Measurements from ENCODE around the gene CKS1B.
"Not testable (repeated sequence)": the region's sequence is repeated elsewhere in the genome, so short reads cannot be mapped to it uniquely, and the experiment has no call there.

Gene CKS1B

GRCh38 chr1:154968731-154969130, 5.8 kb upstream of the CKS1B start:
- Mint-ChIP-seq H3K4me1 (ENCODE audit: low read depth) (peaks cover 34% of the 10 kb centered on the region), H3K4me3 (no peak overlapping the region), H3K27ac (peak overlapping the region; percentile 54), H3K27me3 (no peaks in the 10 kb centered on the region), H3K9me3 (no peaks in the 10 kb centered on the region), H3K36me3 (ENCODE audit: low read depth) (peaks cover 35% of the 10 kb centered on the region)

- H3K36me3 Mint-ChIP-seq (ENCODE audit: low read depth), result peaks cover 32% of the 10 kb centered on the region
- no peak overlapping the region for H3K4me3 Mint-ChIP-seq
- no peaks in the 10 kb centered on the region for H3K9me3 Mint-ChIP-seq
- H3K4me1 Mint-ChIP-seq (ENCODE audit: low read depth), result peaks cover 31% of the 10 kb centered on the region
- no peaks in the 10 kb centered on the region for H3K27me3 Mint-ChIP-seq
- peak overlapping the region; percentile 54 for H3K27ac Mint-ChIP-seq
Measured at GRCh38 chr1:154969246-154969645, 5.2 kb upstream of the CKS1B start.

GRCh38 chr1:154969860-154970452, 4.5 kb upstream of the CKS1B start:
- H3K27ac Mint-ChIP-seq, result peak overlapping the region; percentile 32
- H3K4me3 Mint-ChIP-seq, result no peak overlapping the region
- no peaks in the 10 kb centered on the region for H3K27me3 Mint-ChIP-seq

GRCh38 chr1:154970631-154971340, 3.7 kb upstream of the CKS1B start, which contains the start of gene SHC1:
Gene SHC1, minus strand, starts transcription at chr1:154970747. Its CDS starts 221 bp downstream, at chr1:154970526.
- H3K27ac Mint-ChIP-seq, result peak within 1 kb of the TSS; percentile 90
- H3K4me1 Mint-ChIP-seq (ENCODE audit: low read depth), result peaks cover 31% of the 10 kb centered on the region
- H3K36me3 Mint-ChIP-seq (ENCODE audit: low read depth), result peaks cover 19% of the 10 kb centered on the region
- no peaks in the 10 kb centered on the region for H3K27me3 Mint-ChIP-seq
- H3K4me3 Mint-ChIP-seq, result peak within 1 kb of the TSS; percentile 33
- H3K9me3 Mint-ChIP-seq, result no peaks in the 10 kb centered on the region

More at GRCh38 chr1:154969860-154970452, 4.5 kb upstream of the CKS1B start:
- H3K4me1 Mint-ChIP-seq (ENCODE audit: low read depth), result peaks cover 31% of the 10 kb centered on the region
- H3K36me3 Mint-ChIP-seq (ENCODE audit: low read depth), result peaks cover 27% of the 10 kb centered on the region
- no peaks in the 10 kb centered on the region for H3K9me3 Mint-ChIP-seq

GRCh38 chr1:154971341-154971998, 3.0 kb upstream of the CKS1B start:
- no peaks in the 10 kb centered on the region for H3K9me3 Mint-ChIP-seq
- H3K4me1 Mint-ChIP-seq (ENCODE audit: low read depth), result peaks cover 31% of the 10 kb centered on the region
- peaks cover 18% of the 10 kb centered on the region for H3K36me3 Mint-ChIP-seq (ENCODE audit: low read depth)
- peak overlapping the region; percentile 33 for H3K4me3 Mint-ChIP-seq
- no peaks in the 10 kb centered on the region for H3K27me3 Mint-ChIP-seq
- H3K27ac Mint-ChIP-seq, result peak overlapping the region; percentile 90

GRCh38 chr1:154972213-154972516, 2.3 kb upstream of the CKS1B start:
- peak overlapping the region; percentile 59 for H3K27ac Mint-ChIP-seq
- H3K36me3 Mint-ChIP-seq (ENCODE audit: low read depth), result peaks cover 18% of the 10 kb centered on the region
- H3K4me3 Mint-ChIP-seq, result no peak overlapping the region

GRCh38 chr1:154972517-154973343, 1.8 kb upstream of the CKS1B start:
- Mint-ChIP-seq H3K9me3 (no peaks in the 10 kb centered on the region), H3K27ac (peak overlapping the region; percentile 59), H3K4me1 (ENCODE audit: low read depth) (peaks cover 35% of the 10 kb centered on the region), H3K4me3 (no peak overlapping the region), H3K36me3 (ENCODE audit: low read depth) (peaks cover 20% of the 10 kb centered on the region), H3K27me3 (no peaks in the 10 kb centered on the region)

More at GRCh38 chr1:154972213-154972516, 2.3 kb upstream of the CKS1B start:
- peaks cover 31% of the 10 kb centered on the region for H3K4me1 Mint-ChIP-seq (ENCODE audit: low read depth)
- H3K9me3 Mint-ChIP-seq, result no peaks in the 10 kb centered on the region
- H3K27me3 Mint-ChIP-seq, result no peaks in the 10 kb centered on the region

- Mint-ChIP-seq H3K27me3 (no peaks in the 10 kb centered on the region), H3K27ac (peak overlapping the region; percentile 59), H3K4me1 (ENCODE audit: low read depth) (peaks cover 37% of the 10 kb centered on the region), H3K4me3 (no peak overlapping the region), H3K9me3 (no peaks in the 10 kb centered on the region), H3K36me3 (ENCODE audit: low read depth) (peaks cover 22% of the 10 kb centered on the region)
Measured at GRCh38 chr1:154973344-154974101, 958 bp upstream of the CKS1B start.

GRCh38 chr1:154974808-154975408, 427 bp downstream of the CKS1B start:
- Mint-ChIP-seq H3K9me3 (no peaks in the 10 kb centered on the region), H3K27me3 (no peaks in the 10 kb centered on the region), H3K4me1 (ENCODE audit: low read depth) (peaks cover 32% of the 10 kb centered on the region), H3K36me3 (ENCODE audit: low read depth) (peaks cover 29% of the 10 kb centered on the region), H3K4me3 (no peak overlapping the region), H3K27ac (no peak overlapping the region)

- H3K4me1 Mint-ChIP-seq (ENCODE audit: low read depth), result peaks cover 32% of the 10 kb centered on the region
- no peak overlapping the region for H3K27ac Mint-ChIP-seq
- no peaks in the 10 kb centered on the region for H3K9me3 Mint-ChIP-seq
- peaks cover 29% of the 10 kb centered on the region for H3K36me3 Mint-ChIP-seq (ENCODE audit: low read depth)
- no peaks in the 10 kb centered on the region for H3K27me3 Mint-ChIP-seq
- H3K4me3 Mint-ChIP-seq, result no peak overlapping the region
Measured at GRCh38 chr1:154975409-154976059, 1.1 kb downstream of the CKS1B start.

GRCh38 chr1:154977762-154978161, 3.3 kb downstream of the CKS1B start:
- H3K4me3 Mint-ChIP-seq, H3K27me3 Mint-ChIP-seq: not testable (repeated sequence)

GRCh38 chr1:154978360-154978759, 3.9 kb downstream of the CKS1B start:
- peaks cover 7% of the 10 kb centered on the region for H3K4me1 Mint-ChIP-seq (ENCODE audit: low read depth)
- H3K9me3 Mint-ChIP-seq, result no peaks in the 10 kb centered on the region
- no peaks in the 10 kb centered on the region for H3K27me3 Mint-ChIP-seq
- H3K27ac Mint-ChIP-seq, result peak overlapping the region; percentile 24
- peaks cover 26% of the 10 kb centered on the region for H3K36me3 Mint-ChIP-seq (ENCODE audit: low read depth)
- H3K4me3 Mint-ChIP-seq, result no peak overlapping the region

More at GRCh38 chr1:154977762-154978161, 3.3 kb downstream of the CKS1B start:
- H3K27ac Mint-ChIP-seq, H3K9me3 Mint-ChIP-seq: not testable (repeated sequence)
- Mint-ChIP-seq H3K36me3 (ENCODE audit: low read depth) (peaks cover 26% of the 10 kb centered on the region), H3K4me1 (ENCODE audit: low read depth) (peaks cover 11% of the 10 kb centered on the region)

GRCh38 chr1:154982341-154982740, 7.9 kb downstream of the CKS1B start:
- no peaks in the 10 kb centered on the region for H3K9me3 Mint-ChIP-seq
- H3K27me3 Mint-ChIP-seq, result no peaks in the 10 kb centered on the region
- no peak overlapping the region for H3K27ac Mint-ChIP-seq
- H3K4me1 Mint-ChIP-seq (ENCODE audit: low read depth), result peaks cover 20% of the 10 kb centered on the region
- peaks cover 30% of the 10 kb centered on the region for H3K36me3 Mint-ChIP-seq (ENCODE audit: low read depth)
- no peak overlapping the region for H3K4me3 Mint-ChIP-seq

All from stimulated activated naive CD8-positive, alpha-beta T cell treated with anti-CD3 and anti-CD28 coated beads, Interleukin-15, Interleukin-2, amounts not matched to agents 100 ng/mL and 50 ng/mL, for 24 hours (primary cell).